ENCODE data around the gene IGFLR1. TPM values are rescaled to one million over a fixed set of nuclear protein-coding genes. Genes with fewer than 3 reads are reported as not detected.

The IGFLR1 gene
- total RNA-seq, 1 donor from 2014 or later = 4.9 TPM

GRCh38 chr19:35736913-35737886 is 5.1 kb downstream of the IGFLR1 start:
- TF ChIP-seq, protein P1, sequence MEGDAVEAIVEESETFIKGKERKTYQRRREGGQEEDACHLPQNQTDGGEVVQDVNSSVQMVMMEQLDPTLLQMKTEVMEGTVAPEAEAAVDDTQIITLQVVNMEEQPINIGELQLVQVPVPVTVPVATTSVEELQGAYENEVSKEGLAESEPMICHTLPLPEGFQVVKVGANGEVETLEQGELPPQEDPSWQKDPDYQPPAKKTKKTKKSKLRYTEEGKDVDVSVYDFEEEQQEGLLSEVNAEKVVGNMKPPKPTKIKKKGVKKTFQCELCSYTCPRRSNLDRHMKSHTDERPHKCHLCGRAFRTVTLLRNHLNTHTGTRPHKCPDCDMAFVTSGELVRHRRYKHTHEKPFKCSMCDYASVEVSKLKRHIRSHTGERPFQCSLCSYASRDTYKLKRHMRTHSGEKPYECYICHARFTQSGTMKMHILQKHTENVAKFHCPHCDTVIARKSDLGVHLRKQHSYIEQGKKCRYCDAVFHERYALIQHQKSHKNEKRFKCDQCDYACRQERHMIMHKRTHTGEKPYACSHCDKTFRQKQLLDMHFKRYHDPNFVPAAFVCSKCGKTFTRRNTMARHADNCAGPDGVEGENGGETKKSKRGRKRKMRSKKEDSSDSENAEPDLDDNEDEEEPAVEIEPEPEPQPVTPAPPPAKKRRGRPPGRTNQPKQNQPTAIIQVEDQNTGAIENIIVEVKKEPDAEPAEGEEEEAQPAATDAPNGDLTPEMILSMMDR (IDR thresholded peaks at IDR 0.05; ENCODE audit: borderline replicate concordance) = no peak
- Histone ChIP-seq H3K36me3 (peaks cover 58% of the 10 kb centered on the region), H3K4me3 (no peak overlapping the region), H3K9me3 (replicated peaks) (no peaks in the 10 kb centered on the region), H3K4me1 (peaks cover 25% of the 10 kb centered on the region), H3K27ac (replicated peaks) (no peak overlapping the region), H3K27me3 (ENCODE audit: low read depth) (no peaks in the 10 kb centered on the region)
- no peak for DNase-seq
- intact Hi-C loops (cut with micrococcal nuclease) = no loop called here

DNA sequence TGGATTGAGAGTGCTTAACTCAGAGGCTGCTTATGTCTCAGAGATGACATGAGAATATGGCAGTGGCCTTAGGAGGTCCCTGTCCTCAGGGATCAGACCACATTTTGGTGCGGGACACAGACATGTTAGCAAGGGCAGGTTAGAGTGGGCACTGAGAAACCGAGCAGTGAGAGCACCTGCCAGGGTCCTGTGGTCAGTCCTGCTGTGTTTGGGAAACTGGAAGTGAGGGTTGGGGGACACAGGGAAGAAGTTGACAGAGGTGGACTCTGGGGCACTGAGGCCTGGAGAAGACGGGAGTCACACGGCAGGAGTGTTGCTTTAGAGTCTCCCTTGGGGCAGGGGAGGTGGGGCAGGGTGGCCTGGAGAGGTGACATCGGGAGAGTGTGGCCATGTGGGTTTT is 7.4 kb downstream of the IGFLR1 start:
- intact Hi-C loops (cut with micrococcal nuclease) = no loop called here
- DNase-seq = no peak
- Histone ChIP-seq H3K9me3 (replicated peaks) (no peaks in the 10 kb centered on the region), H3K4me1 (peaks cover 9% of the 10 kb centered on the region), H3K4me3 (no peak overlapping the region), H3K27ac (replicated peaks) (no peak overlapping the region), H3K27me3 (ENCODE audit: low read depth) (no peaks in the 10 kb centered on the region), H3K36me3 (peaks cover 81% of the 10 kb centered on the region)
- TF ChIP-seq, protein P1 (IDR thresholded peaks at IDR 0.05; ENCODE audit: borderline replicate concordance) = no peak

DNA sequence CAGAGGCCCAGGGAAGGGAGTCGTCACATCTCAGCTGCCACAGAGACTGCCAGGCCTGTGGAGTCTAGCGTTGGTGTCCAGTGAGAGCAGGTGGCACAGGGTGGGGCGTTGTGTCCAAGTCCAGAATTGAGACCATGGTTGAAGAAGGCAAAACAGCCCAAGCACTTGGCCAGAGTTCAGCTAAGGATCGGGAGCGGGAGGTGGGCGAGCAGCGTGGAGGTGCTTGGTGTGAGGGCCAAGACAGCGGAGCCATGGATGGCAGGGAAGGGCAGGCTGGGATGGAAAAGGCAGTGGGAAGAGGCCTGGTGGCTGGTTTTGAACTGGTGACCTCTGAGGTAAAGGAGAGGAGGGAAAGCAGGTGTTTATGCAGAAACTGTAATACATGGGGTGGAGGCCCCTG is 8.0 kb downstream of the IGFLR1 start:
- Histone ChIP-seq H3K27me3 (ENCODE audit: low read depth) (no peaks in the 10 kb centered on the region), H3K9me3 (replicated peaks) (no peaks in the 10 kb centered on the region), H3K36me3 (peaks cover 87% of the 10 kb centered on the region), H3K27ac (replicated peaks) (no peak overlapping the region), H3K4me3 (no peak overlapping the region), H3K4me1 (peaks cover 2% of the 10 kb centered on the region)
- TF ChIP-seq, protein P1 (IDR thresholded peaks at IDR 0.05; ENCODE audit: borderline replicate concordance) = no peak
- intact Hi-C loops (cut with micrococcal nuclease) = no loop called here
- no peak for DNase-seq

DNA sequence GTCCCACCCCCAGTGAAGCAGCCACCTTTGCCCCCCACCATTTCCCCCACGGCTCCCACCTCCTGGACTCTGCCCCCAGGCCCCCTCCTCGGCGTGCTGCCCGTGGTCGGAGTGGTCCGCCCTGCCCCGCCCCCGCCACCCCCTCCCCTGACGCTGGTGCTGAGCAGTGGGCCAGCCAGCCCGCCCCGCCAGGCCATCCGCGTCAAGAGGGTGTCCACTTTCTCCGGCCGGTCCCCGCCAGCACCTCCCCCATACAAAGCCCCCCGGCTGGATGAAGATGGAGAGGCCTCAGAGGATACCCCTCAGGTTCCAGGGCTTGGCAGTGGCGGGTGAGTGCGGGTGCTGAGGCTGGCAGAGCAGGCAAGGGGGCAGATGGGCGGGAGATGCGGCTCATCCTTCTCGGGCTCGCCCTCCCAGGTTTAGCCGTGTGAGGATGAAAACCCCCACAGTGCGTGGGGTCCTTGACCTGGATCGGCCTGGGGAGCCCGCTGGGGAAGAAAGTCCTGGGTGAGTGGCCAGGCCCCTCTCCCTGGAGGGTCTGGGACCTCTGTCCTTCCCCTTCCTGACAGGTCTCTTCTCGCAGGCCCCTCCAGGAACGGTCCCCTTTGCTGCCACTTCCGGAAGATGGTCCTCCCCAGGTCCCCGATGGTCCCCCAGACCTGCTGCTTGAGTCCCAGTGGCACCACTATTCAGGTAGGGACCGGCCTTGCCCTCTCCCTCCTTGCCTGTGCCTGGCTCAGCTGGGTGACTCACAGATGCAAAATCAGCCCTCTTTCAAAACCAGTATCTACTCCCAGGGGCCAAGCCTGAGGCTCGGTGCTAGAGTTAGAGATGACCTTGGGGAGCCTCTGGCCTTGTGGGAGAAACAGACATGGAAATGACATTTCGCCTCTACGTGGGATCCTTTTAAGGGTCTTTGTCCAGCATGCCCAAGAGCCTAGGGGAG is 8.8 kb downstream of the IGFLR1 start:
- Histone ChIP-seq H3K36me3 (peaks cover 89% of the 10 kb centered on the region), H3K27me3 (ENCODE audit: low read depth) (no peaks in the 10 kb centered on the region), H3K4me3 (no peak overlapping the region), H3K4me1 (no peaks in the 10 kb centered on the region), H3K9me3 (replicated peaks) (no peaks in the 10 kb centered on the region), H3K27ac (replicated peaks) (no peak overlapping the region)
- intact Hi-C loops (cut with micrococcal nuclease) = no loop called here
- DNase-seq = no peak
- TF ChIP-seq, protein P1 (IDR thresholded peaks at IDR 0.05; ENCODE audit: borderline replicate concordance) = no peak

DNA sequence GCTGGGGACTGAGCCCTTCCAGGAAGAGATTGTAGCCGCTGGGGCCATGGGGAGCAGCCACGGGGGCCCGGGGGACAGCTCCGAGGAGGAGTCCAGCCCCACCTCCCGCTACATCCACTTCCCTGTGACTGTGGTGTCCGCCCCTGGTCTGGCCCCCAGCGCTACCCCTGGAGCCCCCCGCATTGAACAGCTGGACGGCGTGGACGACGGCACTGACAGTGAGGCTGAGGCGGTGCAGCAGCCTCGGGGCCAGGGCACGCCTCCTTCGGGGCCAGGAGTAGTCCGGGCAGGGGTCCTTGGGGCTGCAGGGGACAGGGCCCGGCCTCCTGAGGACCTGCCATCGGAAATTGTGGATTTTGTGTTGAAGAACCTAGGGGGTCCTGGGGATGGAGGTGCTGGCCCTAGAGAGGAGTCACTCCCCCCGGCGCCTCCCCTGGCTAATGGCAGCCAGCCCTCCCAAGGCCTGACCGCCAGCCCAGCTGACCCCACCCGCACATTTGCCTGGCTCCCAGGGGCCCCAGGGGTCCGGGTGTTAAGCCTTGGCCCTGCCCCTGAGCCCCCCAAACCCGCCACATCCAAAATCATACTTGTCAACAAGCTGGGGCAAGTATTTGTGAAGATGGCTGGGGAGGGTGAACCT is 9.6 kb downstream of the IGFLR1 start:
- no peak for DNase-seq
- TF ChIP-seq, protein P1 (IDR thresholded peaks at IDR 0.05; ENCODE audit: borderline replicate concordance) = no peak
- Histone ChIP-seq H3K9me3 (replicated peaks) (no peaks in the 10 kb centered on the region), H3K27me3 (ENCODE audit: low read depth) (no peaks in the 10 kb centered on the region), H3K4me3 (no peak overlapping the region), H3K4me1 (no peaks in the 10 kb centered on the region), H3K27ac (replicated peaks) (no peak overlapping the region), H3K36me3 (peaks cover 89% of the 10 kb centered on the region)
- intact Hi-C loops (cut with micrococcal nuclease) = no loop called here

Data from left ventricle myocardium inferior (tissue), 1 donor.